A673 (cell line): ENCODE measurements around the gene IL15.

Source experiments
- EZH2 ChIP-seq: fragments of 200-600 bp; sonication (generic); IDR thresholded peaks from 2 replicates; pipeline ENCODE4 v1.6.1; 2017; ENCODE audit warnings: borderline replicate concordance, low read depth, mild to moderate bottlenecking, mixed read lengths, antibody characterized with exemption, low read length; ENCODE audit not compliant: poor library complexity, severe bottlenecking
- TF ChIP-seq, protein P1 (sequence below): fragments of 300-800, 200-600 bp; sonication (generic); conservative IDR thresholded peaks from 2 replicates; pipeline ENCODE4 v1.5.1; 2017; ENCODE audit warnings: low read depth, mild to moderate bottlenecking, antibody characterized with exemption, low read length, moderate library complexity, mixed read lengths

DNA sequence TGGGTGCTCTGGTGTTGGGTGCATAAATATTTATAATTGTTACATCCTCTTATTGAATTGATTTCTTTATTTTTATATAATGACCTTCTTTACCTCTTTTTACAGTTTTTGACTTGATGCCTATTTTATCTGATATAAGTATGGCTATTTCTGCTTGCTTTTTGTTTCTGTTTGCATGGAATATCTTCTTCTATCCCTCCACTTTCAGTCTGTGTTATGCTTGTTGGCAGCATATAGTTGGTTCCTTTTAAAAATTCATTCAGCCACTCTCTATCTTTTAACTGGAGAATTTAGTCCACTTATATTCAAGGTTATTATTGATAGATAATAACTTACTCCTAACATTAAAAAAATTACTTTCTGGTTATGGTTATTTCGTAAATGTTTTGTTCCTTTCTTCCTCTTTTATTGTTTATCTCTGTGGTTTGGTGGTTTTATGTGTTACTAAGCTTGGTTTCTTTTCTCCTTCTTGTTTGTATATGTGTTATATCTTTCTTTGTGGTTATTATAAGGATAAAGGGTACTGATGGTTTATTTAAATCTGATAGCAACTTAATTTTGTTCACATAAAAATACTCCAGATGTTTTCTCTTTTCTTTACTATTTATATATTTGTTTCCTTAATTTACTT, 69.5 kb downstream of the IL15 start:
- TF ChIP-seq, protein P1, sequence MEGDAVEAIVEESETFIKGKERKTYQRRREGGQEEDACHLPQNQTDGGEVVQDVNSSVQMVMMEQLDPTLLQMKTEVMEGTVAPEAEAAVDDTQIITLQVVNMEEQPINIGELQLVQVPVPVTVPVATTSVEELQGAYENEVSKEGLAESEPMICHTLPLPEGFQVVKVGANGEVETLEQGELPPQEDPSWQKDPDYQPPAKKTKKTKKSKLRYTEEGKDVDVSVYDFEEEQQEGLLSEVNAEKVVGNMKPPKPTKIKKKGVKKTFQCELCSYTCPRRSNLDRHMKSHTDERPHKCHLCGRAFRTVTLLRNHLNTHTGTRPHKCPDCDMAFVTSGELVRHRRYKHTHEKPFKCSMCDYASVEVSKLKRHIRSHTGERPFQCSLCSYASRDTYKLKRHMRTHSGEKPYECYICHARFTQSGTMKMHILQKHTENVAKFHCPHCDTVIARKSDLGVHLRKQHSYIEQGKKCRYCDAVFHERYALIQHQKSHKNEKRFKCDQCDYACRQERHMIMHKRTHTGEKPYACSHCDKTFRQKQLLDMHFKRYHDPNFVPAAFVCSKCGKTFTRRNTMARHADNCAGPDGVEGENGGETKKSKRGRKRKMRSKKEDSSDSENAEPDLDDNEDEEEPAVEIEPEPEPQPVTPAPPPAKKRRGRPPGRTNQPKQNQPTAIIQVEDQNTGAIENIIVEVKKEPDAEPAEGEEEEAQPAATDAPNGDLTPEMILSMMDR: no peak
- TF ChIP-seq EZH2: no peak
